HG03095 (cell line): ENCODE results near the gene CASP10.
"Not testable (repeated sequence)": the region's sequence is repeated elsewhere in the genome, so short reads cannot be mapped to it uniquely, and the experiment has no call there.

Experiments used
- ATAC-seq: cut with Tn5 transposase; IDR thresholded peaks from one replicate; pipeline ENCODE4 v1.9.1; 2021; ENCODE audit warnings: moderate library complexity; ENCODE audit not compliant: unreplicated experiment

The CASP10 gene, protein sequence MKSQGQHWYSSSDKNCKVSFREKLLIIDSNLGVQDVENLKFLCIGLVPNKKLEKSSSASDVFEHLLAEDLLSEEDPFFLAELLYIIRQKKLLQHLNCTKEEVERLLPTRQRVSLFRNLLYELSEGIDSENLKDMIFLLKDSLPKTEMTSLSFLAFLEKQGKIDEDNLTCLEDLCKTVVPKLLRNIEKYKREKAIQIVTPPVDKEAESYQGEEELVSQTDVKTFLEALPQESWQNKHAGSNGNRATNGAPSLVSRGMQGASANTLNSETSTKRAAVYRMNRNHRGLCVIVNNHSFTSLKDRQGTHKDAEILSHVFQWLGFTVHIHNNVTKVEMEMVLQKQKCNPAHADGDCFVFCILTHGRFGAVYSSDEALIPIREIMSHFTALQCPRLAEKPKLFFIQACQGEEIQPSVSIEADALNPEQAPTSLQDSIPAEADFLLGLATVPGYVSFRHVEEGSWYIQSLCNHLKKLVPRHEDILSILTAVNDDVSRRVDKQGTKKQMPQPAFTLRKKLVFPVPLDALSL

DNA sequence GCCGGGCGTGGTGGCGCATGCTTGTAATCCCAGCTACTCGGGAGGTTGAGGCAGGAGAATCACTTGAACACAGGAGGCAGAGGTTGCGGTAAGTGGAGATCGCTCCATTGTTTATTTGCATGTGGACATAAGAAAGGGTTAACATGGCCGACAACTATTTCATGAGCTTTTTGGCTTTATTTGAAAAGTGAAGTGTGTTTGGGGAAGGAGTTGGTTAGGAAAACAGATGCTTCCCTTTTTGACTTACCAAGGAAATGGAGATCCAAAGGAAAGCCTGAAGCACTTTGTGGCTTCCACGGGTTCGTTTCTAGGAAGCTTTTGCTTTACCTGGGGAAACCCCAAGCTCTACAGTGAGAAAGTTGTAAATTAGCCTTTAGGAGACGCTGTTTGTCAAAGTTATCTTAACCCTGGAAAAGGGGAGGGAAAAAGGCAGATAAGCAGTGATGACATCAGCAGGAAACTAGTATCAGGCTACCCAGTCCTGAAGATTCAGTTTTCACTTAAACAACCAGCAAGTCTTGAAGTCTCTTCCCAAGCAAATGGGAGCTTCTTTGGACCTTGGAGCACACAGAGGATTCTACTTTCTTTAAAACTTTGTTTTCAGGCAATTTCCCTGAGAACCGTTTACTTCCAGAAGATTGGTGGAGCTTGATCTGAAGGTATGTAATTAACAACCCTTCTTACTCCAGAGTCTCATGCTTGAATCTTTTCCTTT, at the start of gene CASP10:
Gene CASP10, plus strand, starts transcription at position 492 of the 715 bp plus-strand sequence. CDS start 2,637 bp downstream, outside the sequence.
- peak; percentile 68 for ATAC-seq

DNA sequence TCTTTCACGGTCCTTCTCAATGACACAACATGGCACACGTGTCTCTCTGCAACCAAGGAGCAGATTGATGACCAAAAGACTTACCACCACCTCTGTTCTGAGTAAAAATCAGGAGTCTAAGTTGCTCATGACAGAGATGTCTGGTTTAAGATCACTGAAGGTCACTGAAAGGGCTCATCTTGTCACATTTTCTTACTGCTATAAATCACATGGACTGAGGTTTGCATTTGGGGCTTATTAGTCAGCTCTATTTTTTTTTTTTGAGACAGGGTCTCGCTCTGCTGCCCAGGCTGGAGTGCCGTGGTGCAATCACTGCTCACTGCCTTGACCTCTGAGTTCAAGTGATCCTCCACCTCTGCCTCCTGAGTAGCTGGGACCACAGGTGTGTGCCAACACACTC, 47.6 kb upstream of the CASP10 start:
- ATAC-seq = no peak

DNA sequence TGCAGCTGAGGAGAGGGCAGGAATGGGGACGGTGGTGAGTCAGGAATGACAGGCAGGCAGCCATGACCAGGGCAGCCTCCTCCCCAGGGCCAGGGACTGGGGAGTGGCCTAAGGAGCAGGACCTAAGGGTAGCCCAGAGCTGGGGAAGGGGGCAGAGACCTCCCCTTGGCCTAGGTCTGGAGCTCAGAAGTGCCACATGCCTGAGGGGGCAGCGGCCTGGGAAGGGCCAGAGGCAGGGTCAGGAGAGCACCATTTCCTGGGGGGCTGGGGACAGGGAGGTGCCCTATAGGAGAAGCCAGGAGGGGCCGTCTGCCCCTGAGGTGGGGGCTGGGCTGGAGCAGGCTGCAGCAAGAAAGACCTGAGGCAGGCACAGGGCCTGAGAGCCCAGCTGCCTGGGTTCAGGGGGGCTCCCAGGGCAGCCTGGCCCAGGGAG, 46.0 kb upstream of the CASP10 start:
- no peak for ATAC-seq

DNA sequence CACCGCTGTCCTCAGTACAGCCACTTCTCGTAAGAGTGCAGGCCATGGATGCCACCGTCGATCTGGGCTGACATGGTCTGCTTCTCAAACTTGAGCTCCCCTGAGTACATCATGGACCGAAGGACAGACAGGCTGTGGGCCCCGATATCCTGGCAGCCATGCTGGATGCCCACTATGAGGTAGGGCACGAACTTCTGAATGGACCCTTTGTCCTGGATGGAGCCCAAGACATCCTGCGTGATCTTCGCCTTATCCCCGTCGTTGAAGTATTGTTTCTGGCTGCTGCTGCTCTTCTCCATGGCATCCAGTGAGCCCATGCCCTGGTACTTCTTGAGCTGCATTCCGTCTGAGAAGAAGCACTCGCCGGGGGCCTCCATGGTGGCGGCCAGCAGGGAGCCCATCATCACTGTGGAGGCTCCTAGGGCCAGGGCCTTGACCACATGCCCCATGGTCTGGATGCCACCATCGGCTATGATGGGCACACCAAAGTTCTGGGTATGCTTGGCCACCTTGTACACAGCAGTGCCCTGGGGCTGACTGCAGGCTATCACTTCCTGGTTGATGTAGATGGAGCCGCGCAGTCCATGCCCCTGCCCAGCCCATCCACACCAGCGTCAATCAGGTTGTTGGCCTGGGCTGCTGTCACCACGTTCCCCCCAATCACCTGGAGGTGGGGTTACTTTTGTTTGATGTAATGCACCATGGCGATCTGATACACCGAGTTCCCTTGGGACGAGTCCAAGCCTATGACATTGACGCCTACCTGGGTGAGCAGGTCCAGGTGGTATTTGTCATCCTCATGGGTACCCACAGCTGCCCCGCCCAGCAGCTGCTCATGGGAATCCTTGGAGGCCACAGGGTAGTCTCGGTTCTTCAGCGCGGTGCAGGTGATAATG, 45.2 kb upstream of the CASP10 start:
- ATAC-seq = no peak

DNA sequence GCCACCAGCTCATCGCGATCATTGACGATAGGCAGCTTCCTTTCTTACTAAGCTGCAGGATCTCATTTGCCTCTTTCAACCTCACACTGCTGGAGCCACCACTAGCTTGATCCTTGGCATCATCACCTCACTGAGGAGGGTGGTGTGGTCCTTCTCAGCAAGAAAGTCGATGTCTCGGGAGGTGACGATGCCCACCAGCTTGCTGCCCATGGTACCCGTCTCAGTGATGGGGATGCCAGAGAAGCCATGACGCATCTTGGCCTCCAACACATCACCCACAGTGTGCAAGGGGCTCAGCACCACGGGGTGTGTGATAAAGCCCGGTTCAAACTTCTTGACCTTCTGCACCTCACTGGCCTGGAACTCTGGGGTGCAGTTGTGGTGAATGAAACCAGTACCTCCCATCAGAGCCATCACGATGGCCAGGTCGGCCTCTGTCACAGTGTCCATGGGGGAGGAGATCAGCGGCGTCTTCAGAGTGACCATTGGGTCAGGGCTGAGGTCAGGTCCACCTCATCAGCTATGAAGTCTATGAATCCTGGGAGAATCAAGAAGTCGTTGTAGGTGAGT, 44.5 kb upstream of the CASP10 start:
- ATAC-seq = no peak

DNA sequence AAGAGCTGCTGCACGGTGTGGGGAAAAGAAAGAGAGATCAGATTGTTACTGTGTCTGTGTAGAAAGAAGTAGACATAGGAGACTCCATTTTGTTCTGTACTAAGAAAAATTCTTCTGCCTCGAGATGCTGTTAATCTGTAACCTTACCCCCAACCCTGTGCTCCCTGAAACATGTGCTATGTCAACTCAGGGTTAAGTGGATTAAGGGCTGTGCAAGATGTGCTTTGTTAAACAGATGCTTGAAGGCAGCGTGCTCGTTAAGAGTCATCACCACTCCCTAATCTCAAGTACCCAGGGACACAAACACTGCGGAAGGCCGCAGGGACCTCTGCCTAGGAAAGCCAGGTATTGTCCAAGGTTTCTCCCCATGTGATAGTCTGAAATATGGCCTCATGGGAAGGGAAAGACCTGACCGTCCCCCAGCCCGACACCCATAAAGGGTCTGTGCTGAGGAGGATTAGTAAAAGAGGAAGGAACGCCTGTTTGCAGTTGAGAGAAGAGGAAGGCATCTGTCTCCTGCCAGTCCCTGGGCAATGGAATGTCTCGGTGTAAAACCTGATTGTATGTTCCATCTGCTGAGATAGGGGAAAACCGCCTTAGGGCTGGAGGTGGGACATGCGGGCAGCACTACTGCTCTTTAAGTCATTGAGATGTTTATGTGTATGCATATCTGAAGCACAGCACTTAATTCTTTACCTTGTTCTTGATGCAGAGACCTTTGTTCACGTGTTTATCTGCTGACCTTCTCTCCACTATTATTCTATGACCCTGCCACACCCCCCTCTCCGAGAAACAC, 43.8 kb upstream of the CASP10 start:
- ATAC-seq = not testable (repeated sequence)

DNA sequence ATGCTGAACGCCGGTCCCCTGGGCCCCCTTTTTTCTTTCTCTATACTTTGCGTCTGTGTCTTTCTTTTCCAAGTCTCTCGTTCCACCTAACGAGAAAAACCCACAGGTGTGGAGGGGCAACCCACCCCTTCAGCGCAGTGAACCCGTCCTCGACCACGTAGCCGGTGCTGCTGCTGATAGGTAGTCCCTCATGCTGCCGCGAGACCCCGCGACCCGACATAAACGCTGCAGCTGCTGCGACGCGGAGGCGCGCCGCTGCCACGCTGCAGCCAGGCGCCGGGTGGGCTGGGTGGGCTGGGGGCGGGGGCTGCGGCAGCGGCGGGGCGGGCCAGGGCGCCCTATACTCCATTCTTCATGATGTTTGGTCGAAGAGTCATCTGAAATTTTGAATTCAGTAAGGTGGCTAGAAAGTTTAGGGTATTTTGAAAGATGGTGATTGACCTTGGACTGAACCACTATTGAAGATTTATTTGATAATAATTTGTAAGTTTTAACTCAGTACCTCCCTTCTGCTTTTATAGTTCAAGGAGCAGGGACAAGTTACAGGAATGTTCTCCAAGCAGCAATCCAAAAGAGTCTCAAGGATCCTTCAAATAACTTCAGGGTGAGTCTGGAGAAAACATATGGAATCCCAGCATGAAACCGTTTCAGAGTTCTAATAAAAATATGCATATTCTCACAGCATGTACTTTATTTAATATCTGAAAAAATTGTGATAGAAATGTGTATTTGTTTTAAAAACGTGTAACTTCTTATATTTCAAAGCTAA, 42.9 kb upstream of the CASP10 start:
- no peak for ATAC-seq

DNA sequence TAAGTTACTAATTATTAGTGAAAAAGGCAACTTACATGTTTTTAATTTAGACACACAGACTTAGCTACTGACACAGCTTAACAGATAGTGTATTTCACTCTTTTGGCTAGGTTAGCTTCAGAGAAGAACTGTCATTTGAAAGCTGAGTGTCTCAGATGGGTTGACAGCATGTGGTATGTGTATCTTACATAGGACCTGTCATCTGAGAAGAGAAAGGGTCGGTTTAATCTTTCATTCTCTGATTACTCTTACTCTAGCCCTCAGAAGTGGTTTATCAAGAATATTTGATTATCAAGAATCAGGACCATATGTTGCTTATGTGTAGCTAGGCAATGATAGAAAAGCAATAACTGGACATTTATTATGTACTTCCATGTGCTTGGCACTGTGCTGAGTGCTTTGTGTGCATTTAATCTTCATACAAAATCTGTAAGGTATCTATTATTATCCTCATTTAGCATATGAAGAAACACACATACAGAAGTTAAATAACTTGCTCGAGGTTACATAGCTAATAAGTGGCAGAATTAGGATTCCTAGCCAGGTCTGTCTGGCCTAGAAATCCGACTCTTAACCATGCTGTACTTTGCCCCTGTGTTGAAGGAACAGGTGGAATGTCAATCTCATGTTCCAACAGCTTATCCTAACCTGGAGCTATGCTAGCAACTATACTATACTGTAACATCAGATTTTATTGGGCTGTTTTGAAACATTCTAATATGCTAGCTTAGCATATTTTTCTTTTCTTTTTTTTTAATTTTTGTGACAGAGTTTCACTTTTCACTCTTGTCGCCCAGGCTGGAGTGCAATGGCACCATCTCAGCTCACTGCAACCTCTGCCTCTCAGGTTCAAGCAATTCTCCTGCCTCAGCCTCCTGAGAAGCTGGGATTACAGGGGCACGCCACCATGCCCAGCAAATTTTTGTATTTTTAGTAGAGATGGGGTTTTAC, 38.6 kb upstream of the CASP10 start:
- ATAC-seq = no peak

DNA sequence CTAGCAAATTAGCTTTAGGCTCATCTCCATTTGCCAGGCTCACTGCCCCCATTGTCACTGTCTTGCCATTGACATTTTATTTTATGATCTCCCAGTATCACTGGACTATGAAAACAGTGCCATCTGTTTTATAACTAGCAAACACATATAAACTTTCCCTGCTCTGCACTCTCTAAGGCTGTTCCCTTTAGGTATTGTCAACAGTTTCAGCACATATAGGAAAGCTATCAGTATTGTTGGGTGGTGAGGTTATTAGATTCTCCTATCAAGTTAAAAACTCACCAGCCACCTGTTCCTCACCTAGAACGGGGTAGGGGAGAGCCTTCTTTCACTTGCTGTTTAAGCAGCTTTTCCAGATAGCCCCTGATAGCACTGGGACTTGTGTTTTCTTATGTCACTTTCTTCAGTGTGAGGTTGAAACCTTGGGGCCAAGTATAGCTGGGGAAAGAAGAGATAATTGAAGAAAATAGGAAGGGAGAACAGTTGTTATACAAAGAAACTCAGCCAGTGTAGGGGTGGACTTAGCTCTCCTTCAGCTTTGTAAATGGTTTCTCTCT, 34.4 kb upstream of the CASP10 start:
- no peak for ATAC-seq

DNA sequence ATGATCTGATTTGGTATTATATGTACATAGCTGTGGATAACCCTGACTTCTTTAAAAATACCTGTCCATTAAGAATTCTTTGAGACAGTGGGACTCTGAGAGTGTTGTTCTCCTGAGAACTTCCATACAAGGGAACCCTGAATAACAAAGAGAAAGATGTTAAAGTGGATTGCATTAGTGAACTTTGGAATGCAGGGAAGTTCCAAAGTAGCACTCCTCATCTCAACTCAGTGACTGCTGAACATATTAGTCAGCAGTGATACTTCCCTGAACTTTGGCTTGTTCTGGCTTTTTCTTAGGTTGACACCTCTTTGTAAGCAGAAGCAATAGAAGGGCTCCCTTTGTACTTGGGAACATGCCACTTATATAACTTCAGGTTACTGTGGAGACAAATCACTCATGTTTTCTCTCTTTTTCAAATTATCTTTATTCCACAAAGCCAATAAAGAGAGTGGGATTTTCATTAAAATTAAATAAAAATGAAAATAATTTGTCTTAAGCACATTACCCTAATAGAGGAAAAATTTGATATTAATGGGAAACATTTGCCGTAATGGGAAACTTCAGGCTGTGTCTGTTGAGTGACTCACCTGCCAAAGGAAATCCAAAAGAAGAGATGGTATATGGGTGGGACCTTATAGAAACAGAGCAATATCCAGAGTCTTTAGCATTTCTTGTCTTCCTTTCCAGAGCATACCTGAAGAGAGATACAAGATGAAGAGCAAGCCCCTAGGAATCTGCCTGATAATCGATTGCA, 33.7 kb upstream of the CASP10 start:
- no peak for ATAC-seq

DNA sequence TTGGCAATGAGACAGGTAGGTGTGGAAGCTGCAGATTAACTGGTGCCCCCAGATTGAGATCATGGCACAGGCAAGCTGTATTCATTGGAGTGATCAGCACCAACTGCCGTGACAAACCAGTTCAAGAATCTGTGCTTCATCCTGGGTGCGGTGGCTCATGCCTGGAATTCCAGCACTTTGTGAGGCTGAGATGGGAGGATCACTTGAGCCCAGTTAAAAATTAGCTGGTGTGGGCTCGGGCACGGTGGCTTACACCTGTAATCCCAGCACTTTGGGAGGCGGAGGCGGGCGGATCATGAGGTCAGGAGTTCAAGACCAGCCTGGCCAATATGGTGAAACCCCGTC, 33.1 kb upstream of the CASP10 start:
- ATAC-seq = not testable (repeated sequence)

DNA sequence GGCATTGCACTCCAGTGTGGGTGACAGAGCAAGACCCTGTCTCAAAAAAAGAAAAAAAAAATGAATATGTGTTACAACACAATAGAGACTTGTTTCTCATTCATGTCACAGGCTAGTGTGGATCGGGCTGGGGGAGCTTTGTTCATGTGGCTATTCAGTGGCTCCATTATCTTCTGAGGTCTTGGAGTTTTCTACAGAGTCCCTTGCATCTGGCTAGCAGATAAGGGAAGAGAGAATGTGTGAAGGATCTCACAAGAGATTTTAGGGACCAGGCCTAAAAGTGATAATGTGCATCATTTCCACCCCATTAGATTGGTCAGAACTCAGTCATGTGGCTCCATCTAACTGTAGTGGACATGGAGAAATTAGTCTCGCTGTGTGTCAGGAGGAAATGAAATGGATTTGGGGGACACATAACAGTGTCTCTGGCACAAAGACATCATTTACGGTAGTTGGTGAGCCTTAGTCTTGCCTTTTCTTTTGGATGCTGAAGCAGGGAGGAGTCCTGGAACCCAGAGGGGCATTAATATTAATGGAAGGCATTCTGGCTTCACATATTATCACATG, 32.4 kb upstream of the CASP10 start:
- no peak for ATAC-seq

DNA sequence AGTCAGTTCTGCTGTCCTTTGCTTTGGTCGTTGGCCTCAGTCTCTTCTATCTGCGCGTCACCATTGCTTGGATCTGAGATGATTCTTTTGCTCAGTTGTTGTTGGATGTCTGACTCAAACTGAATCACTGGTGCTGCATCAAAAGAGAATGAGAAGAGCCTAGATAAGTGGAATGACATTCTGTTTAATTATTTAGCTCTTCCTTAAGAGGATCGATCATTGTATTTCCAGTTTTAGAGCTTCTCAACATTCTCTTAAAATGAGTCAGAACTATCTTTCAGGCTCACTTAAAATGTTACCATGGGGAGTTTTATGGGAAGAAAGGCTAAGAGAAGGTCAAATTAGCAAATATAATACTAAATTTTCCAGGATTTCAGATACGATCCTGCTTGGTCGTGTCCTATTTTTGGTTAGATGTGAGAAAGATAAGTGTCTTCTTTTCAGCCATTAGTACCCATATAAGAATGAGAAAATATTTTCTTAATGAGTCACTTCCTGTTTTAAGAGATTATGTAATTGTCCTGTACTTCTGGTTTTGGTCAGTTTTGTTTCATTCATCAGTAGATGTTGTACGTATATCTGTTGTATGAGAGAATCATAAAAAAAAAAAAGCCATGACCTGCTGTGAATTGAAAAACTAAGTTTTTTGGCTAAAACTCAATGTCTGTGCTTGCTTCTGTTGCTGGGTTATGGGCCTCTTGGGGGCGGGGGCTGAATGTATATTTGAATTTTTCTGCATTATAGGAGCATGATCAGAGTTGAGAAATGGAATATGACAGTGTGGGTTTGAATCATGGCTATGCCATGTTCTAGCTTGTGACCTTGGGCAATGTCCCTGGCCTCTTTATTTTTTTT, 31.6 kb upstream of the CASP10 start:
- peak; percentile 79 for ATAC-seq

DNA sequence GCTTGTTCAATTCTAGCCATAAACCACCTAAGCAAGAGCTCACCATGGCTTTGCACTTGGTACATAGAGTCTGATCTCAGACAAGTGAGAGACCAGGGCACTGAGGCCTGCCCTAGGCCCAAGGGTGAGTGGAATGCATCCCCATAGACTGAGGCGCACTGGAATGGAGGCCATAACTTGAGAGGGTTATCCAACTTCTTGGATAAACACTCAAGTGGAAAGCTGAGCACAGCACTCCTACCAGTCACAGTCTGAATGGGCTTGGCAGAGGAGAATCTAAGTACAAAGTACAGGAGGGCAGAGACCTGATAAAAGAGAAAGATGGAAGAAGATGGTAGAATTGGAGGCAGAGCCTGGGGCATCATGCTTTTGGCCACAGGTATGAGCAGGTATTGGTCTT, 30.4 kb upstream of the CASP10 start:
- no peak for ATAC-seq

DNA sequence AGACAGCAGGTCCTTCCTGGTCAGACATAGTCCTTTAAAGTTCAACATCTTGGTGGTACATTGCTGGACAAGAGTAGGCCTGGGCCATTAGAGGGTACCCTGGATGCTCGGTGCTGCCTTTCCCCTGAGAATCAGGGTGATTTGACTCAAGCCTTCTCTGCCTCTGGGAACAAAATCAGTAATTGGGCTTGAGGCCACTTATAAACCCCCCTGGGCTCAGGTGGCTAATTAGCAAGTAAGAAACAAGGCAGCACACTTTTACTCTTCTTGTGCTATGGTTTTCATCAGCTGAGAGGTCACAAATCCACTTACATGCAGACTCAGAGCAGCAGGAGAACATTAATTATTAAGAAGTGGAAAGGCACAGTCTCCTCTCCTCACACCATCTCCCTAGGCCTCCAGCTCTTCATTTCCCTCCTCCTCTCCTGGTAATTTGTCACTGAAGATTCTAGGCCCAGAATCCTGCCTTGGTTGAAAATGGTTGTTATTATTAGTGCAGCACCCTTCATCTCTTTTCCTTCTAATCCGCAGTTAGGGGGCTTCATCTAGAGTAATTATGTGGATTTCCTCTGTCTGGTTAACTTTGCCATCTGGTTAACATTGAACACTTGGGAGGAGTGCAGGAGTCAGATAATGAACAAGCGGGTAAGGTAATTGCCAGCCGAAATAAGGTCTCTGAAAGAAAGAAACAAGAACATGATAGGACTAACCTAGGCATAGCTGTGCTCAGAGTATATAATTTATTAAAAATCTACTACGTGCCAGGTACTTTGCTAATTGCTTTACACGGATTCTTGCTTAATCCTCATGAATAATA, 29.7 kb upstream of the CASP10 start:
- no peak for ATAC-seq
